MM.1S (cell line): ENCODE measurements around the gene RAB3A.

ENCODE experiments used
- EZH2 ChIP-seq: fragments of 300-600 bp; sonication (generic); optimal IDR thresholded peaks from 2 replicates; pipeline ENCODE3; 2017; ENCODE audit warnings: low read depth, mild to moderate bottlenecking, antibody characterized with exemption, low read length, mixed read lengths
- TF ChIP-seq, protein P1 (sequence below): fragments of 300-600 bp; sonication (generic); IDR thresholded peaks from 2 replicates; pipeline ENCODE4 v1.5.1; 2016; ENCODE audit warnings: antibody characterized with exemption, low read length, mixed read lengths

DNA sequence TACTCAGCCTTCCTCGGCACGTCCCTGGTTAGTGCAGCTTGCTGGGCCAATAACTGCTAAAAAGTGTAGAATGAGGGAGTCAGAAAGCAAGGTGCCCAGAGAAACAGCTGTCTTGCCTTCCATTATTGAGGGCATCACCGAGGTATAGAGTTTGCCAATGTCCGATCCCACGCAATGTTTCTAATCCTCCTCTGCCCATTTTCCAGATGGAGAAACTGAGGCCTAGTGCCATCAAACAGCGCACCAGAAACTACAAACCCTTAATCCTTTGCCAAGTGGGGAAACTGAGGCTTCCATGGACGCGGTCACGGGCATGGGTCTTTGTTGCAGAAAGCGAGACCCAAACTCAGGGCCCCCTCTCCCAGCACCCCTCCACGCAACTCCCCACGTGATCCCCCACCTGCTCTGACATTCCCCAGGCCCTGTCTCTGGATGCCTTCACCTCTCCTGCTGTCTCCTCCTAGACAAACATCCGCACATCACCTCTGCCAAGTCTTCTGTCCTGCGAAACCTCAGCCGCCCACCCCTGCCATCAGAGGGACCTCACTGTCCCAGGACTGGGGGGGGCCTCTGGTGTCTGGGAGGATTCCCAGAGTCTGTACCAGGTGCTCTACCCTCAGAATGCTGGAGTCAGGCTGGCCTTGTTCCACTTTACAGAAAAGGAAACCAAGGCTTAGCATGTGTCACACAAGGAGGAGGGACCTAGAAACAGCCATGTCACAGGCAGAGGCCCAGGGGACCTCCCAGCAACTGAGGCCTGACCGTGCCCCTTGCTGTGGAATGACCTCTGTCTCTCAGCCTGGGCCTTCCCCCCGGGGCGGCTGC, 23.3 kb upstream of the RAB3A start:
- TF ChIP-seq, protein P1, sequence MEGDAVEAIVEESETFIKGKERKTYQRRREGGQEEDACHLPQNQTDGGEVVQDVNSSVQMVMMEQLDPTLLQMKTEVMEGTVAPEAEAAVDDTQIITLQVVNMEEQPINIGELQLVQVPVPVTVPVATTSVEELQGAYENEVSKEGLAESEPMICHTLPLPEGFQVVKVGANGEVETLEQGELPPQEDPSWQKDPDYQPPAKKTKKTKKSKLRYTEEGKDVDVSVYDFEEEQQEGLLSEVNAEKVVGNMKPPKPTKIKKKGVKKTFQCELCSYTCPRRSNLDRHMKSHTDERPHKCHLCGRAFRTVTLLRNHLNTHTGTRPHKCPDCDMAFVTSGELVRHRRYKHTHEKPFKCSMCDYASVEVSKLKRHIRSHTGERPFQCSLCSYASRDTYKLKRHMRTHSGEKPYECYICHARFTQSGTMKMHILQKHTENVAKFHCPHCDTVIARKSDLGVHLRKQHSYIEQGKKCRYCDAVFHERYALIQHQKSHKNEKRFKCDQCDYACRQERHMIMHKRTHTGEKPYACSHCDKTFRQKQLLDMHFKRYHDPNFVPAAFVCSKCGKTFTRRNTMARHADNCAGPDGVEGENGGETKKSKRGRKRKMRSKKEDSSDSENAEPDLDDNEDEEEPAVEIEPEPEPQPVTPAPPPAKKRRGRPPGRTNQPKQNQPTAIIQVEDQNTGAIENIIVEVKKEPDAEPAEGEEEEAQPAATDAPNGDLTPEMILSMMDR, result no peak
- no peak for TF ChIP-seq EZH2
